HK-2 (cell line): ENCODE data around the gene ADGRF5.
A peak's percentile ranks its signal among the peaks of the same experiment; 100 is the strongest.
"Not testable (repeated sequence)": the region's sequence is repeated elsewhere in the genome, so short reads cannot be mapped to it uniquely, and the experiment has no call there.

Experiments
- DNase-seq: peaks from one replicate; pipeline ENCODE4 v3.0.0-alpha.2; 2018; ENCODE audit not compliant: unreplicated experiment

ADGRF5 gene

DNA sequence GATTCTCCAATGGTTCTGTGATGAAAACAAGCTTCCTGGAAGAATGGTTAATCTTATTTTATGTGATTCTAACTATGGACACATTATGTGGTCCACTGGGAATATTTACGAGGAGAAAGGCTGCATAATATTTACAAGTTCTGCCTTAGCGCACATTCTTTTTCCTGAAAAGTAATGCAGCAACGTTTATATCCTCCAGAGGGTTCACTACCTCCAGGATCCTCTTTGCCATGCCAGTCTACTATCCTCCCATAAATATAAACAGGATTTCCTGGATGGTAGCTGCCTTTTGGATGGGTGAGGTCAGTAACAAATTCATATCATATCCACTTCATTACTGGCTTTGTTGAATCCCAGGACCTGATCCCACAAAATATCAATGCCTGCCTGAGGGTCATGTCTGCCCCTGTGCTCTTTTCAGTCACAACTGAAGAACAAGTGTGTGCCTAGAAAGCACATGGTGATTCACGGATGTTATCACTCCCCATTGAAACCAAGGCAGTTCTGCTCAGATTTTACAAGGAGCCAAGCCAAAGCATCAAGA, 30.4 kb downstream of the ADGRF5 start:
- no peak for DNase-seq

DNA sequence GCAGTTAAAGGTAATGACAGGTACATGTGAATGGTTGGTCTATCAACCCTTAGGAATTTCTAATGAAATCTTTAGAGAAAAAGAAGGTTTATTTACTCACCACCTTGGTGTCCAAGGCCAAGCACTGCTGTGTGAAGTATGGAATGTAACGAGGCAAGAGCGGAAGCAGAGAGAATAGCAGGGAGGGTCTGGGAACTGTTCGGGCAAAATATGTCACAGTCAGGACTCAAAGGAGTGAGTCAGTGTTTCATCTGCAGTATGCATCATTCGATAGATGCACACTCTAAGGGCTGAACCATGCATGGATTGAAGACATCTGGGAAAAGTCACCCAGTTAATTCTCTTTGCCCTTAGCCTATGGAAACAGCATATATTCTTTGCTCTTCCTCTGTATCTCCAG, 33.2 kb downstream of the ADGRF5 start:
- DNase-seq: no peak

DNA sequence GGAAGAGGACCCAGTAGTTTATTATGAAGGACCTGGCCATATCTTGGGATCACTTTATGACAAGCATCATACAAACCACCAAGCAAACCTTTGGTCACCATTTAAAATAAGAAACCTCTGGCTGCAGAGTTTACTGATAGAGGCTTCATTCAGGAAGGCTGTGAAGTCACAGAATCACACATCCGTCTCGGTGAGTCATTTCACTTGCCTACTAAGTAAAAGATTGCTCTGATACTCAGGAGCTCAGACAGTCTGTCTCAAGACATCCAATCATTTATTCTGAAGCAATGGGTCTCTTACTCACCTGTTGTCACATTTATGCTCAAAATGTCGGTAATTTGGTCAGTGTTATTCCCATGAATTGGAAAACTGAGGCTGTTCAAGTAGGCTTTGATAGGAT, 33.7 kb downstream of the ADGRF5 start:
- DNase-seq: no peak

DNA sequence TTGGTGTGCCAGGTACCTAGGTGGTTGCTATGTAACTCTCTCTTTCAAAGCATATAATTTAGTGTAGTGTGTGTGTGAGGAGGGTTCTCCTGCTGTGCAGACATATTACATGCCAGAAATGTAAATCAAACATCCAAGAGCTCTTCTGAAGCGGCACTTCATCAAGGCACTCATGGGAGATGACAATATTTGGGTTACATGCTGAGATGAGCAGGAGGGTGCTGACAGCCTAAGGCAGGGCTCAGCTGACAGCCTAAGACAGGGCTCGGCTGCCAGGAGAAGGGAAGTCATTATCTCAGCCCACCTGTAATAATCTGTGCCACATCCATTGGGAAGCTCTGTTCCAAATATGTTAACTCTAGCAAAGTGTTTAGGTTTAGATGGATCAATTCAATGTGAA, 39.1 kb downstream of the ADGRF5 start:
- DNase-seq: no peak

DNA sequence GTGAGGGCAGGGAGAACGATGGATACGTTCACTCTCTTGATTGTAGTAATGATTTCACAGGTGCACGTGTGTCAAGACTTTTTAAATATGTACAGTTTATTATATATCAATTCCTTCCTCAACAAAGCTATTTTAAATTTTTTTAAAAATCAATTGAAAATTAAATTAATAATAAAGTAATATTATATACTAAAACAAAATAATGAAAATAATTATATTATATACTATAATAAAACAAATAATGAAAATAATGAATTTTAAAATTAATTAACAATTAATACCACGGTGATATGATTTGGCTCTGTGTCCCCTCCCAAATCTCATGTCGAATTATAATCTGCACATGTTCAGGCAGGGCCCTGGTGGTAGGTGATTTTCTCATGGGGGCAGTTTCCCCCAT, 42.7 kb downstream of the ADGRF5 start:
- DNase-seq: no peak

DNA sequence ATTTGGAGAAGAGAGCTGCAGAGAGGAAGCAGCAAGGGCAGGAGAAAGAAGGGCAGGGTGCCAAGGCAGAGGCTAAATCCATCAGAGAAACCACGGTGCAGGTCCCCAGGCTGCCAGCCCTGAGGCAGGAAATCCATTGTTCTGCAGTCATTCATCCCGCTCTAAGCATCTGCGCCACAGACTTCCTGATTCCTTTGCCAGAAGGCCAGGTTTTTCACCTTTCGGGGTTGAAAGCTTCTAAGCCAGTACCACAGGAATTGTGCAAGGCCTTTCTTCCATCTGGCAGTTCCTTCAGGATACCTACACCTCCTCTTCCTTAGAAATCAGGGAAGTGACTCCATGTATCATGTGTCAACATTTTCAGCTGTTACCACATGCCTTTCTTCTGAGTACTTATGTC, 45.6 kb downstream of the ADGRF5 start:
- no peak for DNase-seq

DNA sequence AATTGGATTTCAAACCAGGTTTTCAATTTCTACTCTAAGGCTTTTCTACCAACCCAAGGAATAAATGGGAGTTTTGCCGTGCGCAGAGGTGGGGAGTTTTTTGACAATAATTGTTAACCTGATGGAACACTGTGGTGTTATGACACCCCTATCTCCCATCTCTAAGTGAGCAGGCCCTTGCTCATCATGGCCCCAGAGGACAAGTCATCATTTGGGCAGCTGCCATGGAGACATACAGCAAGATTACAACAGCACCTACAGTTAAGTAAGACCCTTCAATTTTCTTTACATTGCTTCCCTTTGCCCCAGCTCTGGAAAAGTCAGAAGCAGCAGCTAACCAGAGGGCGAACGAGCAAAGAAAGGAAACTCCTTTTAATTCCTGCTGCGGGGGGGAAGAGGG, 54.3 kb downstream of the ADGRF5 start:
- DNase-seq: no peak

DNA sequence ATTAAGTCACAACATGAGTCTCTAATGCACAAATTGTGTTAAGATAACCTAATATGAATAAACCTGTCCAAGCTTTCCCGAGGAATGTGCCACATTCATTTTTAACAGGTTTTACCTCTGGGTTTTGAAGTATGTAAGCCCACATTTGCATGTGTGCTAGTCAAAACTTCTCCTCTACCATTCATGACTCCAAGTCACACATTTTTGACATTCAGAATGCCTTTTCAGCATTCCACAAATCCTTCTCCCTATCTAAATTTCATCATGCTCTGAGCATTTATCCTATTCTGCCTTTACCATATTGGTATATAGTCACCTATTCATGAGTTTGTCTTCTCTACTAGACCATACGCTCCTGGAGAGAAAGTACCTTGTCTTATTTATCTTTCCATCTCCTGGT, 56.5 kb downstream of the ADGRF5 start:
- no peak for DNase-seq

DNA sequence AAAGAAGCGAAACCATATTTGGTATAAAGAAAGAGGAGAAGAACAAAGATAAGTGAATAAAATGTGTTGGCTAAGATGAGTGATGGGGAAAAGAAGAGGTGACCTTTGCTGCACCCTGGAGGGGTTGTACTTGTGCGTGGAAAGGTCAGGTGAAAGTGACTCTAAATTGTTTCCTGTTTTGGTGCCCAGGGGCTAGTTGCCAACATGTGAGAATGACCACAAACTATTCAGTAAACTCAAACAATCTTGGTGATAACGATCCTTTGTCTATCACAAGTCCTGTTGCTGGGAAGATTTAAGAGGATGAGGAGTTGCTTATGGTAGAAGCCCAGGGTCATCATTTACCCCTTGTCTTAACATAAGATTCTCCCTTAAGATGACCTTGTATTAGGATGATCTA, 57.9 kb downstream of the ADGRF5 start:
- no peak for DNase-seq

DNA sequence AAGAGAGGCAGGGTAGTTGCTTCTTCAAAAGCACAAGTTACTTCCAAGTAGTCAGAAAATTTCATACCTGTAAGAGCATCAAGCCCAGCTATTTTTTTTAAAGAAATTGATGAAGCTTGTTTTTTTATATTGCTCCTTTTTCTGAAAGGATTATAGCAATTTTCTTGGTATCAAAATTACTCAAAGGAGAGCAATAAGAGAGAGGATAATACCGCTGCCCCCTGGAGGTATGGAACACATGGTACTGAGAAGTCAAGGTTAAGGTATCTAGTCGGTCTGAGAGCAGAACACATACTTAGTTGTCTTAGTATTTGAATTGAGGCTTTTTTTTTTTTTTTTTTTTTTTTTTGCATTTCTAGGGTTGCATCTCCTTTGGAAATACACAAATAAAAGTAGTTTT, 59.4 kb downstream of the ADGRF5 start:
- no peak for DNase-seq

DNA sequence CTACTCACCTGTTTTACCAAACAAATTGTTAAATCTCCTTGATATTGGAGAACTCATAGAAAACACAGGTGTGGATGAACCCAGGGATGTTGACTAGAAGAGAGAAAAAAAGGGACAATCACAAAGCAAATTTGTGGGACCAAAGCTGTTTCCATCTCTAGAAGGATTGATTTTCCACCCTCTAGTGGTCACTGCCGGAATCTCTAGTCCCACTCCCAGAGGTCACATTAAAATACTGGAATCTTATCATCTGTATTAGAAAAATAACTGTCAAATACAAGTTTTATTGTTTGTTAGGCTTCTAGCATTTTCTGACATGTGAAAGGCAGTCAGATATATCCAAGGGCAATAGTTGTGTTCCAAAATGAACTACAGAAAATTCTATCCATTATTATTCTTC, 65.8 kb downstream of the ADGRF5 start:
- not testable (repeated sequence) for DNase-seq

DNA sequence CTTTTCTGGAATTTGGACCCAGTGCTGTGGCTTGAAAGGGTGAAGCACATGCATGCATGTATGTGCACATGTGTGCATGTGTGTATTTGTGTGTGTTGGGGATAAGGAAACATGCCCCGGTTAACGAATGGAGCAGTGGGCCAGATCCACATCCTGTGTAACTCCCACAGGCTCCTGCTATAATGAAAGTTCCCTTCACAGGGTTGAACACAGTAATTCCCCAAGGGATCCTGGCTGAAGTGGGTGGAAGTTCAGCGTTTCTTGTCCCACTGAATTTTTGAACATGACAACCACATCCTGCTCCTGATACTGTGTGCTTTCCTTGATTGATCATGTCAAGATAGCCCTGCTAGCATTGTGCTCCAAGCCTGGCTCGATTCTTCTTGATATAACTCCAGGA, 70.2 kb downstream of the ADGRF5 start:
- DNase-seq: not testable (repeated sequence)

DNA sequence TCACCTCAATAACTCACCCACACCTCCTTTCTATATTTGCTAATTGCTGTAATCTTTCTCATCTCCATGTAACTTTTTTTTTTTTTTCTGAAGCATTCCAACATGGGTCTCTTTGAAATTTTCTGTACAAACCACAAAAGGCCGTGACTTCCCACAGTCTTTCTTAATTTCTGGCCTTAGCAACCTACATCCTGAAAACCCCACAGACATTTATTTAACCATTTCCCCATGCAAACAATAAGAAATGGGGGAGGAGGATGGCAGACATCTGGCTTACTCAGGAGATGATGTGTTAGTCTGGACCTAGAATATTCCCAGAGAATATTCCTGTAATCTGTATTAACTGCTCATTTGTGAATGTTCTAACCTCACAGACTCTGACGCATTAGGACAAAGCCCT, 70.9 kb downstream of the ADGRF5 start:
- no peak for DNase-seq

DNA sequence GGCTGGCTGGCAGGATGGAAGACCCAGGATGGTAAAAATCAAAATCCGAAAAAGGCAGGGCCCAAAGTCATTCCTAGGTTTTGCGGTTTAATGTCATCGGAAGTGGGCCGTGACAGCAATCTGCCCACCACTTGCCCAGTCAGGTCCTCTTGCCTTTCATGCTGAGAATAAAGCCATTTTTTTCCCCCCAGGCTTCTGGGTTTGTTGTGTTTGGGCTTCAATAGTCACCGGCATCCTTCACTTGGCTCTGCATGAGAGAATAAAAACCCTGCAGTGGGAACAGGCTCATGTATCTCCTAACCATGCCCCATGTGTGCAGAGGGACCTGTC, 72.4 kb downstream of the ADGRF5 start:
- DNase-seq: no peak

DNA sequence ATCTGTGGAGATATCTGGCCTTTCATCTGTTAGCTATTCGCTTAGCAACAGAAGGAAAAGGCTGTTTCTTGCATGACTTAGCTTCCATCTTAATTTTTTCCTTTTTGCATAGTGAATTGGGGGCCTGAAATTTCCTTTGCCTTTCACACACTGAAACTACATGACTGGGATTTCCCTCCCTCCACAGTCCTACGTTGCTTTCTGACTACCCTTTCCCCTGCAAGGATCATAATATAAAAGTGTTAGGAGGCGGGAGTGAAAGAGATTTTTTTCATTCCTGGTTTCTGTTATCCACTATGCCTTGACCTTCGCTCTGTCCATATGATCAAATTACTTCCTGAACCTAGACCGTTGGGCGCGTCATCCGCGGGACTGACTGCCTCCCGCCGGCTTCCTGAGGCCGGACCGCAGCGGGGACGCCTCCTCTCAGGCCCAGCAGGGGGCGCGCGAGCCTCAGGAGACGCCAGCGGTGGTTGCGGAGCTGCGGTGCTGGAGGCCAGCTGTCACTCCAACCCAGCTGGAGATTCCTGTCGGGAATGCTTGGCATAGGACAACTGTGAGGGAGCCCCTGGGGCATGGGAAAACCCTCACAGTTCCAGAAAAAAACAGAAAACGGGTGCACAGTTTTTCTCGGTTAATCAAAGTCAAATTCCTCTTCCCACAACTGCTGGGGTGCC, 72.9 kb downstream of the ADGRF5 start:
- DNase-seq: peak; percentile 88

DNA sequence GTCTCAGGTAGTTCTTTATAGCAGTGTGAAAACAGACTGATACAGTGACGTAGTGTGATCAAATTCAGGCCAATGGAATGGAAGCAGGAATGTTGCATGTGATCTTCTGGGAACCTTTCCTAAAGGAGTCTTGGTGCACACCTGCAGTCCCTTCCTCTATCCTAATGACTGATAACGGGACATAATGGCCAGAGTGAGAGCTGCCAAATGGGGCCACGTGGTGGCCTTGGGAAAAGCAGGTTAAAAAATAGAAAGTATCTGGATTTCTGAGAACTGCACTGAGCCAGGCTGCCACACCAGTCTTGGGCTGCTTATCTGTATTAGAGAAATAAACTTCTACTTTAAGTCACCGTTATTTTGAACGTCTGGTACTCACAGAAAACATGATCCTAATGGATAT, 76.6 kb downstream of the ADGRF5 start:
- no peak for DNase-seq

DNA sequence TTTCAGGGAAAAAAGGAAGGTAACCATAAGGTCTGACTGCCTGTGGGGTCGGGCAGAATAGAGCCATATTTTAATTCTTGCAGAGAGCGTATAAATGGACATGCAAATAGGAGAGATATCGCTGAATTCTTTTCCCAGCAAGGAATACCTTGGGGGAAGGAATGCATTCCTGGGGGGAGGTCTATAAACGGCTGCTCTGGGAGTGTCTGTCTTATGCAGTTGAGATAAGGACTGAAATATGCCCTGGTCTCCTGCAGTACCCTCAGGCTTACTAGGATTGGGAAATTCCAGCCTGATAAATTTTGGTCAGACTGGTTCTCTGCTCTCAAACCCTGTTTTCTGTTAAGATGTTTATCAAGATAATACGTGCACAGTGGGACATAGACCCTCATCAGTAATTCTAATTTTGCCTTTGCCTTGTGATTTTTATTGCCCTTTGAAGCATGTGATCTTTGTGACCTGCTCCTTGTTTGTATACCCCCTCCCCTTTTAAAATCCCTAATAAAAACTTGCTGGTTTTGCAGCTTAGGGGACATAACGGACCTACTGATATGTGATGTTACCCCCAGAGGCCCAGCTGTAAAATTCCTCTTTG, 79.4 kb downstream of the ADGRF5 start:
- not testable (repeated sequence) for DNase-seq

DNA sequence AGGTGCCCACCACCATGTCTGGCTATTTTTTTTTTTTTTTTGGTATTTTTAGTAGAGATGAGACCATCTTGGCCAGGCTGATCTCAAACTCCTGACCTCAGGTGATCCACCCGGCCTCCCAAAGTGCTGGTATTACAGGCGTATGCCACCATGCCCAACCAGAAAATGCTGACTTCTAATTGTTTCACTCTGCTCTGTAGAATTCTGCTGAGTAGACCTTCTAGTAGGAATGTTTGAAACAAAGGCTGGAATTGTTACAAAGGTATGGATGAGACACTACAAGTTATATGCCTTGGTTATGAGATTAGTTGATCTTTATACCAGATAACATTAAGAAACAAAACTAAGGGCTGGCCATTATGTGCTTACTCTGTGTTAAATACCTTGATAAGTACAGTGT, 83.7 kb downstream of the ADGRF5 start:
- DNase-seq: no peak

DNA sequence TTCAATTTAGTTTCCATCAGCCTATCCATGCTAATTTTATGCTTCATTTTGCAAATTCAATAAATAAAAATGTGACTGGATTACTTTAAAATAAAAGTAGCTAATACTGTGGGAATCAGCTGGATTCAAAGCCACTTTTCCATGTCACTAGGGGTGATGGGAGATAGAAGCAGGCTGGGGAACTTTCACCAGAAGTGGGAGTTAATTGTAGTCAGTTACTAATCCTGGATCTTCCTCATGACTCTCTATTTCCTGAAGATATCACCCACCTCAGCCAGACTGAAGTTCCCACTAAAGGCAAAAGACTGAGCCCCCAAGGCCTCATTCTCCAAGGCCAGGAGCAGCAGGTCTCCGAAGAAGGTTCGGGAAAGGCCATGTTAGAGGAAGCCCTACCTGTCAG, 86.7 kb downstream of the ADGRF5 start:
- DNase-seq: not testable (repeated sequence)

DNA sequence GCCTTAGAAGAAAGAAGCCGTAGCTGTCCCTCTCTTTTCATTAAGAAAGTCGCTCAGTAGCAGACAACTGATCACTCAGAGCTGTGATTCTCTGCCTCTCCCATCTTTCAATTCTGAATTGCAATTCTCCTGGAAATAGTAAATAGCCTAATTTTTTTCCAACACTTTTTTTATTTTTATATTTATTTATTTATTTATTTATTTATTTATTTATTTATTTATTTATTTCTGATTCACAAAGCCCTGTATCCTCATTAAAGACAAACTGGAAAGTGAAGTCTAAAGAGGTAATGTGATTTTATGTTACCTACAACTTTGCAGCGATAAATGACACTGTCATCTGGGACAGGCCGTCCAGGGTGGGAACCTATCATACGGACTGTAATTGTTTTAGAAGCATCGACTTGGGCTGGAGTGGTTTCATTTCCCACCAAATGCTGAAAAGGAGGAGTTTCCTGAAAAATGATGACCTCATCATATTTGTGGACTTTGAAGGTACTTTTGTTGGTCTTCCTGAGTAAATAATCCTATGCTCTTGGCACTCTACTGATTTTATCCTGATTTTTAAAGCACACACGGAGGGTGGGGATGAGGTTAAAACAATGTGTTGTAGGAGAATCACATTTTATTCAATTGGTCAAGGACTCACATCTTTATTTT, 87.4 kb downstream of the ADGRF5 start:
- DNase-seq: not testable (repeated sequence)

DNA sequence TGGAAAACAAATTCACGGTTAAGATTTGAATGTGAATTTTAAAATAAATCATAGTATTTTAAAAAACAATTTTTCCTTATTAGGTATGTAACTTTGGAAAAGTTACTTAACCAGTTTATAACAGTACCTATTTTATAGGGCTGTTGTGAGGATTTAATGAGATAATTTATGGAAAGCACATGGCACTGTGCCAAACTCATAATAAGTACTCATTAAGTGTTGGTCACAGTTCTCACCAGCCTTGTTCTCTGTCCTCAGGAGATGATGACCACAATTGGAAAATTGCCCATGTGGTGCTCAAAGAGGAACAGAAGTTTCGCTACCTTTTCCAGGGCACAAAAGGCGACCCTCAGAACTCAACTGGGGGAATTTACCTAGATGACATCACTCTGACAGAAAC, 88.9 kb downstream of the ADGRF5 start:
- DNase-seq: no peak

DNA sequence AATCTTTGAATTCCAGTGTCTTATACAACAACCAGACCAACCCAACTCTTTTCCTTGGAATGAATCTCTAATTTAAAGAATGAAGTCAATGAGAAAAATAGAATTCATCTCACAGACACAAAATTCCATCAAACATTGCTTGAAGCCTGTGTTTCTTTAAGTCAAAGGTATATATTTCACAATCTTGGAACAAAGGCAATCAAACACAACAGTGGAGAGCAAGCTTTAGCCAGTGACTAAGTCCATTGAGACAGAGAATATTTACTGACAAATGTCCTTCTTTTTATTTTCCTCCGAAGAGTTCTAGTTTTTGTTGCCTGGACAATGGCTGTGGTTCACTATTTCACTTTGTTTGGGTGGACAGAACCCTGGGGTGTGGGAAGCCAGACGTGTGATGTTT, 92.8 kb downstream of the ADGRF5 start:
- DNase-seq: no peak

DNA sequence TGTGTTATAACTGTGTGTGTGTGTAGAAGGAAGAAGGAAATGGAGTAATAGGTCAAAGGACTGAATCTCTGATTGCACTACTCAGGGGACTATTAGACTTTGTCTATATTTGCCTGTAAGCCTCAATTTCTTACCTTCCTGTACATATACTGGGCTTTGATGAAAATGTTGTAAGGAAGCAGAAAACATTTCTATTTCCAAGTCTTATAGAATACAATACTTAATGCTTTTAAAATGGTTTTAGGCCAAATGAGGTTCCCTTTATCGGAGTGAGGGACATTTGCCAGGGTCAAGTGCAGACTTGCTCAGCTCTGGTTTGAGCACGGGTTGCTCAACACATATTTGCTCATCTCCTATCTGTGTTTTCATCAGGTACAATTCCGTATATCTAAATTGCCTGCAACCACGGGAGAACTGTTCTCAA, 100.3 kb downstream of the ADGRF5 start:
- no peak for DNase-seq
